Retinal pigment epithelial cell (primary cell): Measurements from ENCODE around the gene SPSB2.

Source experiments
- DNase-seq: peaks from one replicate; pipeline ENCODE4 v3.0.0-alpha.2; 2010; ENCODE audit warnings: low read depth
- H3K4me3 ChIP-seq: 2 replicates; pipeline ENCODE4 v1.5.1; 2011; ENCODE audit warnings: mild to moderate bottlenecking, low read length, control low read depth, moderate library complexity
- TF ChIP-seq, protein P1 (sequence below): conservative IDR thresholded peaks from 2 replicates; pipeline ENCODE4 v1.5.1; 2011; ENCODE audit warnings: low read depth, low read length, control low read depth, inconsistent platforms

SPSB2 gene, protein sequence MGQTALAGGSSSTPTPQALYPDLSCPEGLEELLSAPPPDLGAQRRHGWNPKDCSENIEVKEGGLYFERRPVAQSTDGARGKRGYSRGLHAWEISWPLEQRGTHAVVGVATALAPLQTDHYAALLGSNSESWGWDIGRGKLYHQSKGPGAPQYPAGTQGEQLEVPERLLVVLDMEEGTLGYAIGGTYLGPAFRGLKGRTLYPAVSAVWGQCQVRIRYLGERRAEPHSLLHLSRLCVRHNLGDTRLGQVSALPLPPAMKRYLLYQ

DNA sequence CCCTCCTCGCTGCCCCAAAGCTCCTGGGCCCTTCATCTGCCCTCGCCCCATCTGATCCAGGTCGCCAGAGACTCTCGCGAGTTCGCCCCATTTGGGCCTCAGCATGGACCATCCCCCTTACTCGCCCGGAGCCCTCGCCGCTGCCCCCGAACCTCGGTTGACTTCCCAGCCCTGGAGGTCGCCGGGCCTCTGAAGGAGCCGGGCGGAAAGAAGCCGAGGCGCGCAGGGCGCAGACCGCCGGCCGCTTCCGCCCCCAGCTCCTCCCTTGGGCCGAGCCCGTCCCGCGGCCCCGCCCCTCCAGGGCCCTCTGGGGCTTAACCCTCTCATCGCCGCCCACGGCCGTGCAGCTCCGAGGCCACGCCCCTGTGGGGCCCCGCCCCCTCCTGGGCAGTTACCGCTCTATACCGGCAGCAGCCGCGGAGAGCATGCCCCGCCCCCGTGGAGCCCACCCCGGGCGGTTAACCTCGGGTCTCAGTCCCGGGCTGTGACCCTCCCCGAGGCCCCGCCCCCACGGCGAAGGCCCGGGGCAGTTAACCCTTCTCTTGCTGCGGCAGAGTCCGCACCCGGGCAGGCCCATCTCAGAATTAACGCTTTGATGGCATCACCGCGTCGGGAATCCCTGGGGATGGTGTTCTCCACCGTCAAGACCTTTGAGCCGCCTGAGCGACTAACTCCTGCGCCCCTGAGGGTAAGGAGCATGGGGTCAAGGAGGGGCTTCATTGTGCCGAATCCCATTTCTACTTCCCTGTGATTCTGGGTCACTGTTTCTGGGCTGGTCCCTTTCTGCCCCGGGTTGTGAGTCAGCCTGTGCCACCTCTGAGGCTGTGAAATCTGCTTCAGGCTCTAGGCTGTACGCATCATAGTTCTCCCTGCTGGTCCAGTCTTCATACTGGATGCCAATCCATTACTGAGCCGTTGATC lies at the start of gene SPSB2:
Gene SPSB2, minus strand, starts transcription at position 210 of the 921 bp plus-strand sequence. CDS start 402 bp downstream, outside the sequence.
- H3K4me3 ChIP-seq = peak within 1 kb of the TSS; percentile 78
- TF ChIP-seq, protein P1, sequence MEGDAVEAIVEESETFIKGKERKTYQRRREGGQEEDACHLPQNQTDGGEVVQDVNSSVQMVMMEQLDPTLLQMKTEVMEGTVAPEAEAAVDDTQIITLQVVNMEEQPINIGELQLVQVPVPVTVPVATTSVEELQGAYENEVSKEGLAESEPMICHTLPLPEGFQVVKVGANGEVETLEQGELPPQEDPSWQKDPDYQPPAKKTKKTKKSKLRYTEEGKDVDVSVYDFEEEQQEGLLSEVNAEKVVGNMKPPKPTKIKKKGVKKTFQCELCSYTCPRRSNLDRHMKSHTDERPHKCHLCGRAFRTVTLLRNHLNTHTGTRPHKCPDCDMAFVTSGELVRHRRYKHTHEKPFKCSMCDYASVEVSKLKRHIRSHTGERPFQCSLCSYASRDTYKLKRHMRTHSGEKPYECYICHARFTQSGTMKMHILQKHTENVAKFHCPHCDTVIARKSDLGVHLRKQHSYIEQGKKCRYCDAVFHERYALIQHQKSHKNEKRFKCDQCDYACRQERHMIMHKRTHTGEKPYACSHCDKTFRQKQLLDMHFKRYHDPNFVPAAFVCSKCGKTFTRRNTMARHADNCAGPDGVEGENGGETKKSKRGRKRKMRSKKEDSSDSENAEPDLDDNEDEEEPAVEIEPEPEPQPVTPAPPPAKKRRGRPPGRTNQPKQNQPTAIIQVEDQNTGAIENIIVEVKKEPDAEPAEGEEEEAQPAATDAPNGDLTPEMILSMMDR = no peak
- DNase-seq = peak; percentile 84

DNA sequence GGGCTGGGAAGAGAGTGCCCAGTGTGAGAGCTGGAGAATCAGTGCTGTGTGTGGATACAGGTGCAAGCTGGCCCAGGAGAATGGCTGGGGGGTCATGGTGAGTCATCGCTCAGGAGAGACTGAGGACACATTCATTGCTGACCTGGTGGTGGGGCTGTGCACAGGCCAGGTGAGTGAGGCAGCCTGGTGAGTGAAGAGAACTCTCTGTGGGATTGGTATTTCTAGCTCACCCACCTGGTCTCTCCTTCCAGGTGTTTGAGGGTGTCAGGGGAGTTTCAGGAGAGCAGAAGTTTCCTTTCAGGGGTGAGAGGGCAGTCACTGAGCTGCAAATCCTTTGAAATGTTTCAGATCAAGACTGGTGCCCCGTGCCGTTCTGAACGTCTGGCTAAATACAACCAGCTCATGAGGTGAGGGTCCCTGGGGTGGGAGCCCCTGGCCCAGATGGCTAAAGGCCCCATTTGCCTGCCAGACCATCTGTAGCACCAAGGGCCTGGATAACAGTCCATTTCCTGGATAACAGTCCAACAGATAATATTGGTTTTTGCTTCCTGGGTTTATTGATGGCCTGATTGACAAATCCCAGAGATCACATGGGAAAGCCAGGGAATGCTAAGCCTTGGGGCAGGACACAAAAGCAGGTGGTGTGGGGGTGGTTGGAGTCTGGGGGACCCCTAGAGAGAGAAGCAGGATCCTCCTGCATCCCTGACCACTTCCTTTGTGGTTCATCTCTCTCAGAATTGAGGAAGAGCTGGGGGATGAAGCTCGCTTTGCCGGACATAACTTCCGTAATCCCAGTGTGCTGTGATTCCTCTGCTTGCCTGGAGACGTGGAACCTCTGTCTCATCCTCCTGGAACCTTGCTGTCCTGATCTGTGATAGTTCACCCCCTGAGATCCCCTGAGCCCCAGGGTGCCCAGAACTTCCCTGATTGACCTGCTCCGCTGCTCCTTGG lies 49.2 kb upstream of the SPSB2 start:
- H3K4me3 ChIP-seq = no peak overlapping the region
- TF ChIP-seq, protein P1 = no peak
- DNase-seq = no peak

DNA sequence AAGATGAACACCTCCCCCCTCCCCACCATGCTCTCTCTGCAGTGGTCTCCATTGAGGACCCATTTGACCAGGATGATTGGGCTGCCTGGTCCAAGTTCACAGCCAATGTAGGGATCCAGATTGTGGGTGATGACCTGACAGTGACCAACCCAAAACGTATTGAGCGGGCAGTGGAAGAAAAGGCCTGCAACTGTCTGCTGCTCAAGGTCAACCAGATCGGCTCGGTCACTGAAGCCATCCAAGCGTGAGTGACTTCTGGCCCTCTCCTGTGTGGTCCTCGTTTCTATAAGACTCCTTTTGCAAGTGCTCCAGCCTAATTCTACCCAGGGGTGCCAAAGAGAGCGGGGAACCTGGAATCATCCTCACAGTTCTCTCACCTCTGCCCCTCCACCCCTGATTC lies 48.4 kb upstream of the SPSB2 start:
- TF ChIP-seq, protein P1 = no peak
- no peak for DNase-seq
- H3K4me3 ChIP-seq = no peak overlapping the region

DNA sequence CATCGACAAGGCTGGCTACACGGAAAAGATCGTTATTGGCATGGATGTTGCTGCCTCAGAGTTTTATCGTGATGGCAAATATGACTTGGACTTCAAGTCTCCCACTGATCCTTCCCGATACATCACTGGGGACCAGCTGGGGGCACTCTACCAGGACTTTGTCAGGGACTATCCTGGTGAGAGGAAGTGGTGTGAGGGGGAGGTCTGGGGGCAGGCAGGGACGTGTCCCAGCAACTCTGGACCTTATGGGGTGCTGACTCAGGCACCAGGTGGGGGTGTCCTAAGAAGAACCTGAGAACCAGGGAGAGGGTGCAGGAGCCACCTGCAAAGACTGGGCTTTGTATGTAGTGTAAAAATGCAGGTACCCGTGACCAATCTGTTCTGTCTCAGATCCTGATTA lies 46.5 kb upstream of the SPSB2 start:
- TF ChIP-seq, protein P1 = no peak
- no peak for DNase-seq
- H3K4me3 ChIP-seq = no peak overlapping the region

DNA sequence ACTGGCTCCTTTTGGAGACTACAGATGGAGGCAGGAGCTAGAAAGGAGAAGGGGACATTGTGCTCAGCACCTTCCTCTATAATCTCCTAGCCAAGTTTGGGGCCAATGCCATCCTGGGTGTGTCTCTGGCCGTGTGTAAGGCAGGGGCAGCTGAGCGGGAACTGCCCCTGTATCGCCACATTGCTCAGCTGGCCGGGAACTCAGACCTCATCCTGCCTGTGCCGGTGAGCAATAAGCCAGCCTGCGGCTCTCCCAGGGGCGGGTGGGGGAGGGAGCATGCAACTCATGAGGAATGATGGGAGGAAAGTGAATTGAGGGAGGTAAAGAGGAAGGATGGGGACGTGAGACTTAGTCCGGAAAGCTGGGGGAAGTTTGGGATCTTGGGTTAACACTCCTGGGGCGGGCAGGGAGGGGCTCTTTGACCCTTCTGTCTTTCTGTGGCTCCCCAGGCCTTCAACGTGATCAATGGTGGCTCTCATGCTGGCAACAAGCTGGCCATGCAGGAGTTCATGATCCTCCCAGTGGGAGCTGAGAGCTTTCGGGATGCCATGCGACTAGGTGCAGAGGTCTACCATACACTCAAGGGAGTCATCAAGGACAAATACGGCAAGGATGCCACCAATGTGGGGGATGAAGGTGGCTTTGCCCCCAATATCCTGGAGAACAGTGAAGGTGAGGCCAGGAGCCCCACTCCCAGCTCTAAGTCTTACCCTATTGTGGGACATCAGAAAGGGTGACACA lies 44.6 kb upstream of the SPSB2 start:
- TF ChIP-seq, protein P1 = no peak
- DNase-seq = no peak
- H3K4me3 ChIP-seq = no peak overlapping the region

DNA sequence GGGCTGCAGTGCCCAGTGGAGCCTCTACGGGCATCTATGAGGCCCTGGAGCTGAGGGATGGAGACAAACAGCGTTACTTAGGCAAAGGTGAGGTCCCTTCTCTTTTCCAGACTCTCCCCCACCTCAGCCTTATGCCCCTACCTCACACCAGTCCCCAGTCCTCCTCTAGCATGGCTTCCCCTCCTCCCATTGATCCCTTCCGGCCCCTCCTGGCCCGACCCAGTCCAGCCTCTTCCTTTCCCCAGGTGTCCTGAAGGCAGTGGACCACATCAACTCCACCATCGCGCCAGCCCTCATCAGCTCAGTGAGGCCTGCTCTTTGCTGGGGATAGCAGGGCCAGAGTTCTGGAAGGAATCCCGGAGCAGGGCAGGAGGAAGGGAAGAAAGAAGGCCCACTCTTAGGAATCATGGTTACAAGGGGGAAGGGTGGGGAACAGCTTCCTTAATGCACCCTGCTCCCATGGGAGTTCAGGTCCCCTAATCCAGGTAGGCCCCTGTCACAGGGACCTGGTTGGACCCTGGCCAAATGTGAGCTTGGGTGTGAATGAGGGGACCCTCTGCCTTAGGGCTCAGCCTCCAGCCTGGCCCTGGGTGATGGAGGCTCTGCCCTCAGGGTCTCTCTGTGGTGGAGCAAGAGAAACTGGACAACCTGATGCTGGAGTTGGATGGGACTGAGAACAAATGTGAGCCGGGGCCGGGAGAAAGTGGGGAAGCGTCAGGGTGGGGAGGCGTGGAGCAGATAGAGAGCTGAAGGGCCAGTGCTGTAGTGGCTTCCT lies 43.5 kb upstream of the SPSB2 start:
- DNase-seq = no peak
- TF ChIP-seq, protein P1 = no peak
- peak overlapping the region; percentile 82 for H3K4me3 ChIP-seq
